Endothelial cell of umbilical vein (primary cell): ENCODE results near the gene PLS1. TPM values are rescaled to one million over a fixed set of nuclear protein-coding genes. Genes with fewer than 3 reads are reported as not detected.
"Not testable (repeated sequence)": the region's sequence is repeated elsewhere in the genome, so short reads cannot be mapped to it uniquely, and the experiment has no call there.

ENCODE experiments used
- BruUV-seq: library from RNA; stranded (reverse); fragments of 400-500 nt; replicated peaks from 2 replicates; lab custom pipeline; 2021; lab: Mats Ljungman, UMichigan
- CTCF ChIA-PET: fragments of 300-600, 350-600 bp; sonication (Branson Sonifier 250); formaldehyde crosslinking; loops from one replicate; lab custom pipeline; 2021; ENCODE audit warnings: antibody characterized with exemption, inconsistent platforms; lab: Charles Lee
- POLR2A ChIA-PET: fragments of 300-600, 350-600 bp; sonication (Branson Sonifier 250); formaldehyde crosslinking; loops from one replicate; lab custom pipeline; 2021; ENCODE audit warnings: antibody characterized with exemption, inconsistent platforms; lab: Charles Lee
- DNase-seq: peaks from one replicate; pipeline ENCODE4 v3.0.0-alpha.2; 2011; ENCODE audit warnings: low read depth, low spot score
- FAIRE-seq: peaks from 2 replicates; lab custom pipeline; 2011; peaks lifted over from hg19 to GRCh38; lab: Jason Lieb, UNC
- H2AFZ ChIP-seq: 2 replicates; pipeline ENCODE4 v1.6.0; 2012; ENCODE audit warnings: low read depth, low read length, control low read depth, inconsistent platforms
- H3K27ac ChIP-seq: 2 replicates; pipeline ENCODE4 v1.5.1; 2011; ENCODE audit warnings: low read depth, mild to moderate bottlenecking, control low read depth, low read length, moderate library complexity; ENCODE audit not compliant: insufficient read depth
- H3K27me3 ChIP-seq, 2 experiments: 2 replicates each; pipeline versions ENCODE4 v1.6.0 to v1.6.1; 2011; ENCODE audit warnings: low read length in 2 of 2, mixed read lengths in 1 of 2; ENCODE audit not compliant: control insufficient read depth in 2 of 2, insufficient read depth in 2 of 2
- H3K36me3 ChIP-seq, 2 experiments: 2 replicates in 1 of 2; 3 replicates in 1 of 2; pipeline ENCODE4 v1.5.1; 2011; ENCODE audit warnings: low read length in 2 of 2, mild to moderate bottlenecking in 1 of 2, moderate library complexity in 1 of 2; ENCODE audit not compliant: control insufficient read depth in 2 of 2, insufficient read depth in 2 of 2; ENCODE audit errors: extremely low read depth in 1 of 2
- H3K4me1 ChIP-seq: 3 replicates; pipeline ENCODE4 v1.5.1; 2011; ENCODE audit warnings: mild to moderate bottlenecking, low read length; ENCODE audit not compliant: control insufficient read depth, insufficient read depth; ENCODE audit errors: extremely low read depth
- H3K4me2 ChIP-seq: 2 replicates; pipeline ENCODE4 v1.6.1; 2011; ENCODE audit warnings: low read length, control low read depth, mixed read lengths; ENCODE audit not compliant: insufficient read depth
- H3K4me3 ChIP-seq, 3 experiments: fragments of 200-600 bp in 1 of 3; sonication (generic), shearing (Covaris generic) in 1 of 3; replicated peaks in 1 of 3; 2 replicates each; pipeline ENCODE4 v1.5.1; 2011 to 2016; ENCODE audit warnings: control low read depth in 3 of 3, low read length in 3 of 3, mild to moderate bottlenecking in 2 of 3, inconsistent platforms in 1 of 3, low read depth in 1 of 3, moderate library complexity in 1 of 3; ENCODE audit not compliant: insufficient read depth in 1 of 3
- H3K79me2 ChIP-seq: 2 replicates; pipeline ENCODE4 v1.6.0; 2012; ENCODE audit warnings: low read length, inconsistent platforms; ENCODE audit not compliant: control insufficient read depth, insufficient read depth
- H3K9ac ChIP-seq: replicated peaks from 2 replicates; pipeline ENCODE3; 2011; ENCODE audit warnings: low read length, control low read depth; ENCODE audit not compliant: insufficient read depth; ENCODE audit errors: extremely low read depth
- H3K9me1 ChIP-seq: replicated peaks from 3 replicates; pipeline ENCODE4 v1.6.0; 2011; ENCODE audit warnings: mild to moderate bottlenecking, low read length; ENCODE audit not compliant: control insufficient read depth, insufficient read depth; ENCODE audit errors: extremely low read depth
- H3K9me3 ChIP-seq: replicated peaks from 2 replicates; pipeline ENCODE4 v1.5.1; 2012; ENCODE audit warnings: low read length, inconsistent platforms; ENCODE audit not compliant: control insufficient read depth, insufficient read depth
- H4K20me1 ChIP-seq: replicated peaks from 2 replicates; pipeline ENCODE3; 2011; ENCODE audit warnings: mild to moderate bottlenecking, low read length; ENCODE audit not compliant: control insufficient read depth, insufficient read depth; ENCODE audit errors: extremely low read depth
- CTCF ChIP-seq, 2 donors: IDR thresholded peaks; 1 replicate in 1 of 2; 2 replicates in 1 of 2; pipeline ENCODE4 v1.5.1; 2011; ENCODE audit warnings: low read length in 2 of 2, mild to moderate bottlenecking in 2 of 2, moderate library complexity in 2 of 2, control low read depth in 1 of 2, inconsistent platforms in 1 of 2, low read depth in 1 of 2; ENCODE audit not compliant: insufficient read depth in 1 of 2; ENCODE audit errors: extremely low read depth in 1 of 2
- EZH2 ChIP-seq: IDR thresholded peaks from 2 replicates; pipeline ENCODE4 v1.6.1; 2012; ENCODE audit warnings: borderline replicate concordance, low read depth, mild to moderate bottlenecking, moderate library complexity, low read length, inconsistent platforms; ENCODE audit not compliant: severe bottlenecking
- MYC ChIP-seq: IDR thresholded peaks from one replicate; pipeline ENCODE4 v1.6.1; 2011; ENCODE audit warnings: mild to moderate bottlenecking, low read depth, low read length
- dilution Hi-C: fragments of 300-500 bp; cut with MboI; formaldehyde crosslinking; loops from one replicate; pipeline ENCODE4 v1.15.0; 2019; ENCODE audit warnings: low sequenced_read_pairs; ENCODE audit not compliant: extremely low pct_ligation_motif_present
- intact Hi-C: fragments of 100-400 bp; cut with micrococcal nuclease; formaldehyde crosslinking; loops from one replicate; pipeline ENCODE4 v1.10.0; 2022
- polyA plus RNA-seq, 4 experiments: library from polyadenylated mRNA; depleted of rRNA in 3 of 4; stranded (reverse) in 3 of 4; unstranded in 1 of 4; fragments of >200 nt; gene quantifications; 2 replicates each; pipeline versions ENCODE4 v1.2.1 to v1.2.3, GENCODE V29; 2011 to 2012; ENCODE audit warnings: missing spikeins in 1 of 4
- total RNA-seq: library from RNA; stranded (reverse); gene quantifications from 2 replicates; pipeline ENCODE4 v1.2.3, GENCODE V29; 2021

Gene PLS1
- total and polyA plus RNA-seq, 2 donors (not counting 3 experiments of a cell fraction or from before 2014, with no cell fraction given): 0.59 to 1.3 TPM

GRCh38 chr3:142746646-142747045 lies 150.5 kb downstream of the PLS1 start:
- no peak overlapping the region for H3K4me3 ChIP-seq
- no peak overlapping the region for H3K9ac ChIP-seq
- no peaks in the 10 kb centered on the region for H3K9me3 ChIP-seq
- no peaks in the 10 kb centered on the region for H3K79me2 ChIP-seq
- CTCF ChIA-PET: interaction anchor here (0.7 kb wide), 1 partner anchor 127 kb away, joined by 3 read pairs; no protein-coding TSS in a partner anchor
- H2AFZ ChIP-seq: no peak overlapping the region
- H3K27me3 ChIP-seq: no peaks in the 10 kb centered on the region
- H3K4me2 ChIP-seq: no peak overlapping the region
- H3K4me1 ChIP-seq: no peaks in the 10 kb centered on the region
- DNase-seq: no peak
- dilution Hi-C loops: no loop called here
- TF ChIP-seq MYC: no peak
- no peak for TF ChIP-seq CTCF (IDR thresholded peaks at IDR 0.05; ENCODE audit: extremely low read depth in 1 of 2, insufficient read depth in 1 of 2, low read depth in 1 of 2, low read length in 2 of 2)
- TF ChIP-seq EZH2: no peak
- POLR2A ChIA-PET: no interaction called here
- BruUV-seq: no TSS peak
- H4K20me1 ChIP-seq: no peaks in the 10 kb centered on the region
- H3K36me3 ChIP-seq: no peaks in the 10 kb centered on the region
- H3K27ac ChIP-seq: no peak overlapping the region
- no peaks in the 10 kb centered on the region for H3K9me1 ChIP-seq
- intact Hi-C loops: no loop called here
- FAIRE-seq: no peak

GRCh38 chr3:142750531-142750930 lies 154.3 kb downstream of the PLS1 start:
- H3K36me3 ChIP-seq, intact Hi-C loops, FAIRE-seq, H3K9me1 ChIP-seq, H3K79me2 ChIP-seq, H3K27ac ChIP-seq, H3K4me1 ChIP-seq, BruUV-seq, H3K9me3 ChIP-seq, POLR2A ChIA-PET, DNase-seq, H3K9ac ChIP-seq, CTCF ChIA-PET, dilution Hi-C loops, H3K4me2 ChIP-seq, H2AFZ ChIP-seq, H3K27me3 ChIP-seq, H4K20me1 ChIP-seq, H3K4me3 ChIP-seq: not testable (repeated sequence)

GRCh38 chr3:142752605-142753004 lies 156.4 kb downstream of the PLS1 start:
- H2AFZ ChIP-seq, H3K36me3 ChIP-seq, intact Hi-C loops, POLR2A ChIA-PET, H3K79me2 ChIP-seq, CTCF ChIA-PET, DNase-seq, FAIRE-seq, H3K9me3 ChIP-seq, H4K20me1 ChIP-seq, H3K9me1 ChIP-seq, H3K4me3 ChIP-seq, H3K4me2 ChIP-seq, H3K27me3 ChIP-seq, H3K9ac ChIP-seq, H3K27ac ChIP-seq, dilution Hi-C loops, BruUV-seq, H3K4me1 ChIP-seq: not testable (repeated sequence)
